DND-41 (cell line): ENCODE results near the gene IGFBP4.

ENCODE experiments used
- ATAC-seq: fragments of 200-7000 bp; cut with Tn5 transposase; 3 replicates; pipeline ENCODE4 v1.9.1; 2021; ENCODE audit warnings: low read depth; ENCODE audit not compliant: insufficient read depth
- DNase-seq: peaks from one replicate; pipeline ENCODE4 v3.0.0-alpha.2; 2020
- H2AFZ ChIP-seq: 2 replicates; pipeline ENCODE4 v1.6.0; 2012; ENCODE audit warnings: low read depth, low read length
- H3K27ac ChIP-seq: 2 replicates; pipeline ENCODE4 v1.5.1; 2012; ENCODE audit warnings: low read length, inconsistent platforms
- H3K27me3 ChIP-seq: fragments of 200-600 bp; sonication (generic); 2 replicates; pipeline ENCODE4 v1.6.0; 2012; ENCODE audit warnings: low read length, mild to moderate bottlenecking, inconsistent platforms; ENCODE audit not compliant: insufficient read depth, poor library complexity
- H3K36me3 ChIP-seq: 2 replicates; pipeline ENCODE4 v1.5.1; 2012; ENCODE audit warnings: low read length, inconsistent platforms; ENCODE audit not compliant: insufficient read depth
- H3K4me1 ChIP-seq: 2 replicates; pipeline ENCODE4 v1.5.1; 2012; ENCODE audit warnings: mild to moderate bottlenecking, low read length; ENCODE audit not compliant: insufficient read depth
- H3K4me2 ChIP-seq: 2 replicates; pipeline ENCODE4 v1.6.0; 2012; ENCODE audit warnings: mild to moderate bottlenecking, moderate library complexity, low read length, inconsistent platforms; ENCODE audit not compliant: insufficient read depth
- H3K4me3 ChIP-seq, 2 experiments: fragments of 200-600 bp in 1 of 2; shearing (Covaris generic) in 1 of 2; 2 replicates each; pipeline ENCODE4 v1.5.1; 2012 to 2016; ENCODE audit warnings: inconsistent platforms in 2 of 2, low read length in 2 of 2, mild to moderate bottlenecking in 2 of 2, low read depth in 1 of 2, moderate library complexity in 1 of 2
- H3K79me2 ChIP-seq: 2 replicates; pipeline ENCODE4 v1.6.0; 2012; ENCODE audit warnings: low read length, inconsistent platforms; ENCODE audit not compliant: insufficient read depth
- H3K9ac ChIP-seq: 2 replicates; pipeline ENCODE4 v1.6.0; 2012; ENCODE audit warnings: low read depth, mild to moderate bottlenecking, inconsistent platforms, low read length, moderate library complexity
- H3K9me3 ChIP-seq: 2 replicates; pipeline ENCODE4 v1.5.1; 2012; ENCODE audit warnings: low read length, moderate library complexity, mild to moderate bottlenecking, inconsistent platforms; ENCODE audit not compliant: insufficient read depth, severe bottlenecking
- H4K20me1 ChIP-seq: 2 replicates; pipeline ENCODE4 v1.6.0; 2012; ENCODE audit warnings: low read length; ENCODE audit not compliant: insufficient read depth
- CTCF ChIP-seq: IDR thresholded peaks from 2 replicates; pipeline ENCODE4 v1.5.1; 2012; ENCODE audit warnings: borderline replicate concordance, low read length, moderate library complexity, mild to moderate bottlenecking; ENCODE audit not compliant: poor library complexity, severe bottlenecking; ENCODE audit errors: extremely low read depth
- EZH2 ChIP-seq: IDR thresholded peaks from 3 replicates; pipeline ENCODE4 v1.6.1; 2012; ENCODE audit warnings: borderline replicate concordance, low read depth, mild to moderate bottlenecking, moderate library complexity, low read length, inconsistent platforms; ENCODE audit not compliant: severe bottlenecking

IGFBP4 gene

GRCh38 chr17:40498281-40499084 is 55.2 kb downstream of the IGFBP4 start:
- H3K79me2 ChIP-seq = no peaks in the 10 kb centered on the region
- no peaks in the 10 kb centered on the region for H3K27me3 ChIP-seq
- no peak overlapping the region for H2AFZ ChIP-seq
- no peak for DNase-seq
- no peaks in the 10 kb centered on the region for H3K9me3 ChIP-seq
- H3K4me2 ChIP-seq = no peak overlapping the region
- H3K9ac ChIP-seq = no peak overlapping the region
- H3K4me1 ChIP-seq = no peaks in the 10 kb centered on the region
- TF ChIP-seq CTCF (no peak), EZH2 (no peak)
- H3K36me3 ChIP-seq = no peaks in the 10 kb centered on the region
- no peak overlapping the region for H3K4me3 ChIP-seq
- no peak overlapping the region for H3K27ac ChIP-seq
- H4K20me1 ChIP-seq = no peaks in the 10 kb centered on the region
- no peak for ATAC-seq

GRCh38 chr17:40499551-40500189 is 56.4 kb downstream of the IGFBP4 start:
- Histone ChIP-seq H3K4me3 (no peak overlapping the region), H3K36me3 (no peaks in the 10 kb centered on the region), H3K27ac (no peak overlapping the region), H3K4me2 (no peak overlapping the region), H3K4me1 (no peaks in the 10 kb centered on the region), H3K27me3 (no peaks in the 10 kb centered on the region), H3K9ac (no peak overlapping the region), H3K9me3 (no peaks in the 10 kb centered on the region), H4K20me1 (no peaks in the 10 kb centered on the region), H3K79me2 (no peaks in the 10 kb centered on the region), H2AFZ (no peak overlapping the region)
- DNase-seq = no peak
- ATAC-seq = no peak
- TF ChIP-seq CTCF = no peak
- TF ChIP-seq EZH2 = no peak

GRCh38 chr17:40500190-40500589 is 56.9 kb downstream of the IGFBP4 start:
- H3K4me1 ChIP-seq = no peaks in the 10 kb centered on the region
- H3K9ac ChIP-seq = no peak overlapping the region
- no peaks in the 10 kb centered on the region for H3K9me3 ChIP-seq
- no peaks in the 10 kb centered on the region for H3K27me3 ChIP-seq
- no peak for ATAC-seq
- TF ChIP-seq CTCF = no peak
- no peak for TF ChIP-seq EZH2
- H3K4me3 ChIP-seq = no peak overlapping the region
- H3K36me3 ChIP-seq = no peaks in the 10 kb centered on the region
- no peaks in the 10 kb centered on the region for H3K79me2 ChIP-seq
- no peak overlapping the region for H2AFZ ChIP-seq
- H3K4me2 ChIP-seq = no peak overlapping the region
- H3K27ac ChIP-seq = no peak overlapping the region
- no peaks in the 10 kb centered on the region for H4K20me1 ChIP-seq
- no peak for DNase-seq
